ENCODE measurements around the gene TCF15. TPM values are rescaled to one million over a fixed set of nuclear protein-coding genes. Genes with fewer than 3 reads are reported as not detected.

TCF15 gene
- total and polyA plus RNA-seq, 5 donors from 2014 or later = not detected

DNA sequence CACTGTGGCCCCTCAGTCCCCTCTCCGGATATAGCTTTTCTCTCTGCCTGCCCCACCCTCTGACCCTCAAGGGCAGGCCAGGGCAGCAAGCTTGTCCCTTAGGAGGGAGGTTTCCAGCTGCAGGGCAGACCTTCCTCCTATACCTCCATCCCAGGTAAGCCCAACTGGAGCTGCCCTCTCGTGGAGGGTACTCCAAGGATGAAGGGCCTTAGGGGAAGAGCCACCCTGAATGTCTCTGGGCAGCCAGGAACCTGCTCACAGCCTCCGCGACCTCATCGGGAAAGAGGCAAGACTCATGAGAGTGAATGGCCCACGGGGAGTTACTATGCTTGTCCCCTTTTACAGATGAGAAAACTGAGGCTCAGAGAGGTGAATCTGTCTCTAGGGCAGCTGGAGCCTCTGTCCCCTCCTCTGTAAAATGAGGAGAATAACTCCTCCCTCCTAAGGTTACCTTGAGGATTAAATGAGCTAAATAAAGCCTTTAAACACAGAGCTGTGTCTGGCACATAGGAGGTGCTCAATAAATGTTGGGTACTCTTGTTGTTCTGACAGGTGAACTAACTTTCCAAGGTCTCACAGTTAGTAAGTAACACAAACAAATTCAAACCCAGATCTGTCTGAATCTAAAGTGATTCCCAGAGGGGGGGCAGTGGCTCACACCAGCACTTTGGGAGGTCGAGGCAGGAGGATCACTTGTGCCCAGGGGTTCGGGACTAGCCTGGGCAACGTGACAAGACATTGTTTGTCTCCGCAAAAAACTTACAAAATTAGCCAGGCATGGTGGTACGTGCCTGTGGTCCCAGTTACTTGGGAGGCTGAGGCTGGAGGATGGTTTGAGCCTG lies 30.8 kb upstream of the TCF15 start:
- no peak overlapping the region for H3K27ac ChIP-seq (ENCODE audit: insufficient read depth, low read length, poor library complexity, severe bottlenecking)
- Mint-ChIP-seq H3K4me3 (peak overlapping the region in 2 of 4 donors; percentile 19 to 28), H3K27me3 (peaks cover 11% of the 10 kb centered on the region), H3K36me3 (no peaks in the 10 kb centered on the region), H3K27ac (peak overlapping the region in 1 of 3 donors; percentile 32), H3K4me1 (peaks cover 0 to 18% (median 9%) of the 10 kb centered on the region in 4 donors), H3K9me3 (no peaks in the 10 kb centered on the region)
- H3K27me3 ChIP-seq (ENCODE audit: control insufficient read depth, insufficient read depth, low read length) = peaks cover 6% of the 10 kb centered on the region
- ATAC-seq (ENCODE audit: low read depth in 2 of 2) (no peak), DNase-seq (no peak)
- no peaks in the 10 kb centered on the region for H3K9me3 ChIP-seq (ENCODE audit: control insufficient read depth in 2 of 2, low read length in 2 of 2)
- no peaks in the 10 kb centered on the region for H3K36me3 ChIP-seq (ENCODE audit: control insufficient read depth, insufficient read depth, low read length)
- H3K4me1 ChIP-seq (ENCODE audit: control insufficient read depth, insufficient read depth, low read length, poor library complexity, severe bottlenecking) = peaks cover 13% of the 10 kb centered on the region
- H3K4me3 ChIP-seq (ENCODE audit: low read depth, low read length) = no peak overlapping the region

DNA sequence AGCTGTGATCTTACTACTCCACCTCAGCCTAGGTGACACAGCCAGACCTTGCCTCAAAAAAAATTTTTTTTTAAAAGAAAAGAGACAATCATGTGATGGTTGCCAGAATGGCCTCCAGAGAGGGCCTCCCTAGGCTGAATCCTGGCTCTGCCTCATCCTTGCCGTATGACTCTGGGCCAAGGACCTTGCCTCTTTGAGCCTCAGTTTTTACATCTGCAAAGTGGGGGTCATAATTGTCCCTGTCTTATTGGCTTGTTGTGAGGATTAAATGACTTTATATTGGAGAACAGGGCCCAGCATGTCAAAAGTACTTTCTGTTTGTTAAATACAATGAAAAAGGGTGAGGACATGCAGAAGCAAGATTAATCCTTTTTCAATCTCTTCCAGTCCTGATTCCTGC lies 28.5 kb upstream of the TCF15 start:
- H3K9me3 ChIP-seq (ENCODE audit: control insufficient read depth in 2 of 2, low read length in 2 of 2) = no peaks in the 10 kb centered on the region
- Mint-ChIP-seq H3K4me3 (no peak overlapping the region), H3K4me1 (peaks cover 0 to 13% (median 3%) of the 10 kb centered on the region in 4 donors), H3K27me3 (peaks cover 11% of the 10 kb centered on the region), H3K36me3 (no peaks in the 10 kb centered on the region), H3K9me3 (no peaks in the 10 kb centered on the region), H3K27ac (no peak overlapping the region)
- H3K27me3 ChIP-seq (ENCODE audit: control insufficient read depth, insufficient read depth, low read length) = peaks cover 6% of the 10 kb centered on the region
- H3K36me3 ChIP-seq (ENCODE audit: control insufficient read depth, insufficient read depth, low read length) = no peaks in the 10 kb centered on the region
- peaks cover 6% of the 10 kb centered on the region for H3K4me1 ChIP-seq (ENCODE audit: control insufficient read depth, insufficient read depth, low read length, poor library complexity, severe bottlenecking)
- no peak overlapping the region for H3K4me3 ChIP-seq (ENCODE audit: low read depth, low read length)
- ATAC-seq (ENCODE audit: low read depth in 2 of 2) (no peak), DNase-seq (no peak)
- no peak overlapping the region for H3K27ac ChIP-seq (ENCODE audit: insufficient read depth, low read length, poor library complexity, severe bottlenecking)

DNA sequence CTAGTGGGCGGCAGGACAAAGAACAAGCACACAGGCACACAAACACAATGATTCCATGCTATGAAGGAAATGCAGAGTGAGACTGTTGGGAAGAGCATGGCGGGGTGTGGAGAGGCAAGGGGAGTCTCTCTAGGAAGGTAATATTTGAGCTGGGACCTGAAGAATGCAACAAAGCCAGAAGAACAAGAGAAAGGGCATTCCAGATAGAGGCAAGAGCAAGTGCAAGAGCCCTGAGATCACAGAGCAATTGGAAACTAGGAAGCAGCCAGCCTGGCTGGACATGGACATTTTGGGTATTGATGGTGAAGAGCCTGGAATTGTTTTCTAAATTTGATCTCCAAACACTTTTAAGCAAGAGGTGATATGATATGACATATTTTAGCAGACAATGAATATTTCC lies 27.4 kb upstream of the TCF15 start:
- H3K4me3 ChIP-seq (ENCODE audit: low read depth, low read length) = no peak overlapping the region
- Mint-ChIP-seq H3K27me3 (peaks cover 12% of the 10 kb centered on the region), H3K27ac (no peak overlapping the region), H3K4me3 (no peak overlapping the region), H3K4me1 (peaks cover 0 to 6% (median 3%) of the 10 kb centered on the region in 4 donors), H3K36me3 (no peaks in the 10 kb centered on the region), H3K9me3 (no peaks in the 10 kb centered on the region)
- H3K9me3 ChIP-seq (ENCODE audit: control insufficient read depth in 2 of 2, low read length in 2 of 2) = no peaks in the 10 kb centered on the region
- peaks cover 4% of the 10 kb centered on the region for H3K4me1 ChIP-seq (ENCODE audit: control insufficient read depth, insufficient read depth, low read length, poor library complexity, severe bottlenecking)
- no peak overlapping the region for H3K27ac ChIP-seq (ENCODE audit: insufficient read depth, low read length, poor library complexity, severe bottlenecking)
- DNase-seq (no peak), ATAC-seq (ENCODE audit: low read depth in 2 of 2) (no peak)
- no peaks in the 10 kb centered on the region for H3K27me3 ChIP-seq (ENCODE audit: control insufficient read depth, insufficient read depth, low read length)
- H3K36me3 ChIP-seq (ENCODE audit: control insufficient read depth, insufficient read depth, low read length) = no peaks in the 10 kb centered on the region

DNA sequence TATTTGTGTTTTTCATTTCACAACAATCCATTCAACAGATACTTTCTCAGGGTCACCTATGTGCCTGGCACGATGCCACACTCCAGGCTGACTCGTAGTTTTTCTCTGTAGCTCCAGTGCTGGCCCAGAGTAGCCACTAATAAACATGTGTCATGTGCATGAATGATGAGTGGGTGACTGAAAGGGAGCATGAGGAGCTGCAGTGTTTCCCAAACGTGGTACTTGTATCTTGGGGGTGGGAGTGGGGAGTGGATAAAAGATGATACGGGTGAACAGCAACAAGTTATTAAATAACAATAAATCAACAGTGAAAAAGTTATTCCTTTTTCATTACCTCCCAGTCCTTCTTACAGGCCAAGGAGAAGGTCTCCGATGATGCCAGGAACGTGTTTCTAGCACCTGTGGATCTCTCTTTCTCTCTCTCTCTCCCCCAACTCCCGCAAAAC lies 25.8 kb upstream of the TCF15 start:
- Histone ChIP-seq H3K36me3 (ENCODE audit: control insufficient read depth, insufficient read depth, low read length) (no peaks in the 10 kb centered on the region), H3K27me3 (ENCODE audit: control insufficient read depth, insufficient read depth, low read length) (no peaks in the 10 kb centered on the region), H3K4me1 (ENCODE audit: control insufficient read depth, insufficient read depth, low read length, poor library complexity, severe bottlenecking) (no peaks in the 10 kb centered on the region), H3K4me3 (ENCODE audit: low read depth, low read length) (no peak overlapping the region), H3K9me3 (ENCODE audit: control insufficient read depth in 2 of 2, low read length in 2 of 2) (no peaks in the 10 kb centered on the region), H3K27ac (ENCODE audit: insufficient read depth, low read length, poor library complexity, severe bottlenecking) (no peak overlapping the region)
- ATAC-seq (ENCODE audit: low read depth in 2 of 2) = no peak
- Mint-ChIP-seq H3K4me1 (no peaks in the 10 kb centered on the region), H3K27me3 (peaks cover 11% of the 10 kb centered on the region), H3K4me3 (no peak overlapping the region), H3K36me3 (no peaks in the 10 kb centered on the region), H3K27ac (no peak overlapping the region), H3K9me3 (no peaks in the 10 kb centered on the region)
- no peak for DNase-seq

DNA sequence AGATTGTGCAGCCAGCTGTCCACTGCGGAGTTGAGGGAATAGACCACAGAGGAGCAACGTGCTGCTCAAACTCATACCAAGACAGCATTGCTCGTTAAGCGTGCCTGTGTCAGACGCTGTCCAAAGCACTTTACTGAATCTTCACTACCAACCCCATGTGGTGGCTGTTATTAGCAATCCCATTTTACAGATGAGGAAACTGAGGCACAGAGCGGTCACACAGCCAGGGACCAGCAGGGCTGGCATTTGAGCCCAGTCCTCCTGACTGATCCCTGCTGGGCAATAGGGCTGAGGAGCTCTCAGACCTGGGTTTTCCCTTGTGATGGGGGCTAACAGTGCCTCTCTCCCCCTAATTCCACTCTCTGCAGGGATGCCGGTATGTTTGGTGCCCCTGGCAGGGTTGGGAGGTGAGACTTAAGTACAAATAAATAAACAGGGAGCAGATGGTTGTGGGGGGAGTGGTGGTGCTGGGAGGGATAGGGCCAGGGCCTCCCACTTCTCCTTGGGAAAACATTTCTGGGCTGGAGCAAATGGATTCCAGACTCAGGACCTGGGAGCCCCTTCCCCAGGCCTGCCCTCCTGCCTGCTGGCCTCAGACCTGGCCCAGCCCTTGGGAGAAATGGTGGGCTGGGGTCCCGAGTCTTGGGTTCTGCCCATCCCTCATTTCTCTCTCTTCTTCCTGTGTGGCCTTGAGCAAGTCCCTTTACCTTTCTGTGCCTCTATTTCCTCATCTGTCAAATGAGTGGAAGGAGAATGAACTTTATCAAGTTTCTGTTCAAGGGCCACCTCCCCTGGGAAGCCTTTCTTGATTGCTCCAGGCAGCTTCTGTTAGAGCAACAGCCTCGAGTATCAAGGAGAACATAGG lies 25.2 kb upstream of the TCF15 start:
- ATAC-seq (ENCODE audit: low read depth in 2 of 2) (no peak), DNase-seq (no peak)
- Histone ChIP-seq H3K4me3 (ENCODE audit: low read depth, low read length) (no peak overlapping the region), H3K27ac (ENCODE audit: insufficient read depth, low read length, poor library complexity, severe bottlenecking) (no peak overlapping the region), H3K27me3 (ENCODE audit: control insufficient read depth, insufficient read depth, low read length) (no peaks in the 10 kb centered on the region), H3K36me3 (ENCODE audit: control insufficient read depth, insufficient read depth, low read length) (no peaks in the 10 kb centered on the region), H3K9me3 (ENCODE audit: control insufficient read depth in 2 of 2, low read length in 2 of 2) (no peaks in the 10 kb centered on the region), H3K4me1 (ENCODE audit: control insufficient read depth, insufficient read depth, low read length, poor library complexity, severe bottlenecking) (no peaks in the 10 kb centered on the region)
- H3K4me1 Mint-ChIP-seq = no peaks in the 10 kb centered on the region
- H3K27ac Mint-ChIP-seq = no peak overlapping the region
- no peaks in the 10 kb centered on the region for H3K9me3 Mint-ChIP-seq
- H3K27me3 Mint-ChIP-seq = peaks cover 13% of the 10 kb centered on the region
- no peaks in the 10 kb centered on the region for H3K36me3 Mint-ChIP-seq
- no peak overlapping the region for H3K4me3 Mint-ChIP-seq

DNA sequence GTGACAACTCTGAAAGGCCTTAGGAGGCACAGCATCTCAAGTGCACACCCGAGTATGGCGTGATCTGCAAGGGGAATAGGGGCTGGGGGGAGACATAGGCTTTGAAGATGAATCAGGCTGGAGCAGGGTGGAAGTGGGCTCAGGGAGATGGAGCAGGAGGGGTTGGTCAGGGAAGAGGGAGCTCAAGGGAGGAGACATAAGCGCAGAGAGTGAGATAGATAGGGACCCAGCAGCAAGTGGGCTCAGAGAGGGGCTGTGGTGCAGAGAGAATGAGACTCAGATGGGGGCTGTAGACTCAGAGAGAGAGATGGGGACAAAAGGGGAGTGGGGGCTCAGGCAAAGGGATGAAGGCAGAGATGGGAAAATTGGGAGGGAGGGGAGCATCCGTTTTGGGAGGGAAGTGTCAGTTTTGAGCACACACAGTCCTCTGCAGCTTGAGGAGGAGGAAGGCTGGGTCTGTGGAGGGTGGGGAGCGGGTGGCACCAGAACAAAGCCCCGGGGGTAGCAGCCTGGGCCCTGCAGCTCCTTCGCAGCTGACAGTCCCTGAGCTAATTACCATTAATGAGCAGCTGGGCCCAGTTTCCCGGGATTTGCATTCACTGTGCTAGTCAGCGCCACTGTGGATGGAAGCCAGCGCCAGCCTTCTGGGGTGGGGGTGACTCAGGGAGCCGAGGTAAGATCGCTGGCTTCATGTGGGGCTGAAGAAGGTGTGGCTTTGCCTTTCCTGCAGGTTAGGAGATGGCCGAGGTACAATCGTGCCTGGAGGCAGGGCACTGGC lies 24.2 kb upstream of the TCF15 start:
- Mint-ChIP-seq H3K4me1 (no peaks in the 10 kb centered on the region), H3K4me3 (no peak overlapping the region), H3K27ac (no peak overlapping the region), H3K36me3 (no peaks in the 10 kb centered on the region), H3K27me3 (peaks cover 13% of the 10 kb centered on the region), H3K9me3 (no peaks in the 10 kb centered on the region)
- Histone ChIP-seq H3K4me3 (ENCODE audit: low read depth, low read length) (no peak overlapping the region), H3K4me1 (ENCODE audit: control insufficient read depth, insufficient read depth, low read length, poor library complexity, severe bottlenecking) (no peaks in the 10 kb centered on the region), H3K27ac (ENCODE audit: insufficient read depth, low read length, poor library complexity, severe bottlenecking) (no peak overlapping the region), H3K9me3 (ENCODE audit: control insufficient read depth in 2 of 2, low read length in 2 of 2) (no peaks in the 10 kb centered on the region), H3K27me3 (ENCODE audit: control insufficient read depth, insufficient read depth, low read length) (no peaks in the 10 kb centered on the region), H3K36me3 (ENCODE audit: control insufficient read depth, insufficient read depth, low read length) (no peaks in the 10 kb centered on the region)
- DNase-seq (no peak), ATAC-seq (ENCODE audit: low read depth in 2 of 2) (no peak)

DNA sequence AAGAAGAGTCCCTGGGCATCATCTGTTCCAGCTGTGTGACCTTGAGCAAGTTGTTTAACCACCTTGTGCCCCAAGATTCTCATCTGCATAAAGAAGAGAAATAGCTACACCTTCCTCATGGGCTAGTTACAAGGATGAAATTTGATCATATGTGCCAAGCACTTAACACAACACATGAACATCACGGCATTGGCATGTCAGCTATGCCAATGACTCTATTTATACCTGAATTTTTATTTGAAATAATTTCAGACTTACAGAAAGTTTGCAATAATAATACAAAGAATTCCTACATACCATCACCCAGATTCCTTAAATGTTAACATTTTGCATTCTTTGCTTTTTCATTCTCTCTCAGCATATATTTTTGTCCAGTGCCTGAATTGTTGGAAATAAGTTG lies 21.0 kb upstream of the TCF15 start:
- no peaks in the 10 kb centered on the region for H3K9me3 Mint-ChIP-seq

More for the DNA sequence above, 21.0 kb upstream of the TCF15 start:
- H3K27ac Mint-ChIP-seq = no peak overlapping the region
- H3K36me3 Mint-ChIP-seq = no peaks in the 10 kb centered on the region
- H3K27me3 Mint-ChIP-seq = peaks cover 13% of the 10 kb centered on the region
- Histone ChIP-seq H3K9me3 (ENCODE audit: control insufficient read depth in 2 of 2, low read length in 2 of 2) (no peaks in the 10 kb centered on the region), H3K27me3 (ENCODE audit: control insufficient read depth, insufficient read depth, low read length) (no peaks in the 10 kb centered on the region), H3K36me3 (ENCODE audit: control insufficient read depth, insufficient read depth, low read length) (no peaks in the 10 kb centered on the region), H3K4me1 (ENCODE audit: control insufficient read depth, insufficient read depth, low read length, poor library complexity, severe bottlenecking) (no peaks in the 10 kb centered on the region), H3K27ac (ENCODE audit: insufficient read depth, low read length, poor library complexity, severe bottlenecking) (no peak overlapping the region), H3K4me3 (ENCODE audit: low read depth, low read length) (no peak overlapping the region)
- no peaks in the 10 kb centered on the region for H3K4me1 Mint-ChIP-seq
- no peak overlapping the region for H3K4me3 Mint-ChIP-seq
- no peak for ATAC-seq (ENCODE audit: low read depth in 2 of 2)
- no peak for DNase-seq
